CD4-positive, CD25-positive, alpha-beta regulatory T cell (primary cell): Measurements from ENCODE around the gene XPNPEP2. TPM values are rescaled to one million over a fixed set of nuclear protein-coding genes. Genes with fewer than 3 reads are reported as not detected.
A peak's percentile ranks its signal among the peaks of the same experiment; 100 is the strongest.

Experiments
- ATAC-seq, 2 donors: fragments of 150-1000 bp; cut with Tn5 transposase; one replicate each; pipeline ENCODE4 v1.10.0; 2021; ENCODE audit warnings: low read depth in 2 of 2, moderate number of reproducible peaks in 2 of 2, moderate library complexity in 1 of 2
- DNase-seq, 3 donors: peaks; one replicate each; pipeline versions ENCODE4 v3.0.0 to v3.0.0-alpha.2; 2012 to 2022; ENCODE audit warnings: mixed read lengths in 1 of 3
- H3K27ac ChIP-seq: one replicate; pipeline ENCODE4 v1.7.0; 2013; ENCODE audit warnings: mild to moderate bottlenecking, low read length; ENCODE audit not compliant: insufficient read depth, poor library complexity, severe bottlenecking
- H3K27me3 ChIP-seq: one replicate; pipeline ENCODE4 v1.7.0; 2013; ENCODE audit warnings: low read length; ENCODE audit not compliant: control insufficient read depth, insufficient read depth
- H3K36me3 ChIP-seq: one replicate; pipeline ENCODE4 v1.7.0; 2013; ENCODE audit warnings: mild to moderate bottlenecking, low read length, moderate library complexity; ENCODE audit not compliant: control insufficient read depth, insufficient read depth
- H3K4me1 ChIP-seq: 2 replicates; pipeline ENCODE4 v1.7.0; 2013; ENCODE audit warnings: mild to moderate bottlenecking, low read length; ENCODE audit not compliant: insufficient read depth, control insufficient read depth, poor library complexity, severe bottlenecking
- H3K4me3 ChIP-seq: one replicate; pipeline ENCODE4 v1.7.0; 2013; ENCODE audit warnings: low read depth, mild to moderate bottlenecking, low read length, moderate library complexity
- H3K9me3 ChIP-seq, 2 experiments: 1 replicate in 1 of 2; 2 replicates in 1 of 2; pipeline ENCODE4 v1.7.0; 2013; ENCODE audit warnings: low read length in 2 of 2, mild to moderate bottlenecking in 1 of 2, moderate library complexity in 1 of 2; ENCODE audit not compliant: control insufficient read depth in 2 of 2
- H3K27ac Mint-ChIP-seq, 3 donors: one replicate each; pipeline ENCODE4 v1.8.0; 2020 to 2022; ENCODE audit warnings: mild to moderate bottlenecking in 3 of 3, mixed read lengths in 3 of 3, moderate library complexity in 2 of 3
- H3K27me3 Mint-ChIP-seq: one replicate; pipeline ENCODE4 v1.8.0; 2022; ENCODE audit warnings: mild to moderate bottlenecking, mixed read lengths
- H3K36me3 Mint-ChIP-seq: one replicate; pipeline ENCODE4 v1.8.0; 2020; ENCODE audit warnings: mixed read lengths
- H3K4me1 Mint-ChIP-seq, 4 donors: one replicate each; pipeline ENCODE4 v1.8.0; 2020 to 2022; ENCODE audit warnings: mixed read lengths in 4 of 4, mild to moderate bottlenecking in 1 of 4
- H3K4me3 Mint-ChIP-seq, 4 donors: one replicate each; pipeline ENCODE4 v1.8.0; 2020 to 2022; ENCODE audit warnings: mild to moderate bottlenecking in 4 of 4, mixed read lengths in 4 of 4, moderate library complexity in 3 of 4
- H3K9me3 Mint-ChIP-seq, 7 donors: one replicate each; pipeline ENCODE4 v1.8.0; 2020 to 2022; ENCODE audit warnings: mixed read lengths in 7 of 7, mild to moderate bottlenecking in 3 of 7, moderate library complexity in 2 of 7
- polyA plus RNA-seq, 4 donors: library from polyadenylated mRNA; unstranded; fragments of 300-500 nt; fragmentation: Illumina TruSeq; gene quantifications; one replicate each; pipeline ENCODE4 v1.2.3, GENCODE V29; 2021
- total RNA-seq: library from RNA; stranded (reverse); gene quantifications from one replicate; pipeline ENCODE4 v1.2.3, GENCODE V29; 2022

The XPNPEP2 gene
- total and polyA plus RNA-seq, 5 donors from 2014 or later = 0.17 to 0.99 (median 0.63) TPM

GRCh38 chrX:129705988-129706387 is 32.8 kb upstream of the XPNPEP2 start:
- Histone ChIP-seq H3K27me3 (no peaks in the 10 kb centered on the region), H3K27ac (no peak overlapping the region), H3K4me1 (no peaks in the 10 kb centered on the region), H3K36me3 (no peaks in the 10 kb centered on the region), H3K9me3 (peaks cover 0 to 2% of the 10 kb centered on the region in 2 experiments), H3K4me3 (no peak overlapping the region)
- H3K36me3 Mint-ChIP-seq = no peaks in the 10 kb centered on the region
- no peak overlapping the region for H3K4me3 Mint-ChIP-seq
- ATAC-seq = no peak
- no peak for DNase-seq
- peaks cover 4% of the 10 kb centered on the region for H3K27me3 Mint-ChIP-seq
- no peaks in the 10 kb centered on the region for H3K4me1 Mint-ChIP-seq
- no peaks in the 10 kb centered on the region for H3K9me3 Mint-ChIP-seq
- H3K27ac Mint-ChIP-seq = no peak overlapping the region

GRCh38 chrX:129706400-129707072 is 32.2 kb upstream of the XPNPEP2 start:
- H3K9me3 ChIP-seq = peaks cover 0 to 2% of the 10 kb centered on the region in 2 experiments
- H3K4me3 Mint-ChIP-seq = no peak overlapping the region
- ATAC-seq (no peak), DNase-seq (no peak)
- H3K36me3 ChIP-seq = no peaks in the 10 kb centered on the region
- no peak overlapping the region for H3K27ac ChIP-seq
- H3K27ac Mint-ChIP-seq = peak overlapping the region in 1 of 3 donors; percentile 65
- no peaks in the 10 kb centered on the region for H3K4me1 ChIP-seq
- H3K4me1 Mint-ChIP-seq = no peaks in the 10 kb centered on the region
- no peaks in the 10 kb centered on the region for H3K9me3 Mint-ChIP-seq
- no peaks in the 10 kb centered on the region for H3K36me3 Mint-ChIP-seq
- H3K4me3 ChIP-seq = no peak overlapping the region
- no peaks in the 10 kb centered on the region for H3K27me3 ChIP-seq
- H3K27me3 Mint-ChIP-seq = peaks cover 4% of the 10 kb centered on the region

DNA sequence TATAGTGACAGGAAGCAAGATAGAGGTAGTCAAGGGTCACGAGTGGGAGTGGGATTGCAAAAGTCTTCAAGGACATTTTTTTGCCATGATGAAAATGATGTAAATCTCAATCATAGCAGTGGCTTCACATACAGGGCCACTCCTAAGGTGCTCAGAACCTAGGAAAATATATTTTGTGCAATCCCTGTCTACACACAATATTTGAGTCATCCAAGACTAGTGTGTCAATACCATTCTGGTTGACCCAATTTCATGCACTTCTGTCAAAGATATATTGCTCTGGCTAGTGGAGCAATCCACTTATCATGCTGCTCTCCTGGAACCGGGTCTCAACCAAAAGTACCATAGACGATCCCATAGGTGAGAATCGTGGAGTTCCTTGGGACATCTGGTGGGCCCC is 24.2 kb upstream of the XPNPEP2 start:
- DNase-seq (no peak), ATAC-seq (no peak)
- H3K27ac Mint-ChIP-seq = no peak overlapping the region
- H3K27ac ChIP-seq = no peak overlapping the region
- H3K9me3 ChIP-seq = no peaks in the 10 kb centered on the region
- H3K36me3 ChIP-seq = no peaks in the 10 kb centered on the region
- no peak overlapping the region for H3K4me3 ChIP-seq
- H3K27me3 ChIP-seq = no peaks in the 10 kb centered on the region
- H3K27me3 Mint-ChIP-seq = peaks cover 8% of the 10 kb centered on the region
- H3K9me3 Mint-ChIP-seq = no peaks in the 10 kb centered on the region
- H3K4me3 Mint-ChIP-seq = no peak overlapping the region
- no peaks in the 10 kb centered on the region for H3K36me3 Mint-ChIP-seq
- no peaks in the 10 kb centered on the region for H3K4me1 ChIP-seq
- no peaks in the 10 kb centered on the region for H3K4me1 Mint-ChIP-seq

- H3K4me1 ChIP-seq = no peaks in the 10 kb centered on the region
- no peak for DNase-seq
- H3K27me3 Mint-ChIP-seq = peaks cover 4% of the 10 kb centered on the region
- H3K4me3 Mint-ChIP-seq = no peak overlapping the region
- H3K27ac Mint-ChIP-seq = no peak overlapping the region
- no peak overlapping the region for H3K27ac ChIP-seq
- no peaks in the 10 kb centered on the region for H3K27me3 ChIP-seq
- peaks cover 0 to 3% (median under 1%) of the 10 kb centered on the region in 4 donors for H3K4me1 Mint-ChIP-seq
- no peaks in the 10 kb centered on the region for H3K36me3 ChIP-seq
- H3K9me3 ChIP-seq = no peaks in the 10 kb centered on the region
- H3K4me3 ChIP-seq = no peak overlapping the region
- H3K9me3 Mint-ChIP-seq = peaks cover 0 to 1% (median 0%) of the 10 kb centered on the region in 7 donors
- no peak for ATAC-seq
- no peaks in the 10 kb centered on the region for H3K36me3 Mint-ChIP-seq
These were observed 22.3 kb upstream of the XPNPEP2 start for GRCh38 chrX:129716507-129716906.

GRCh38 chrX:129717892-129718291 is 20.9 kb upstream of the XPNPEP2 start:
- no peak for DNase-seq
- no peaks in the 10 kb centered on the region for H3K9me3 ChIP-seq
- H3K27ac Mint-ChIP-seq = no peak overlapping the region
- peaks cover 4% of the 10 kb centered on the region for H3K27me3 Mint-ChIP-seq
- H3K4me1 Mint-ChIP-seq = peaks cover 0 to 9% (median 4%) of the 10 kb centered on the region in 4 donors
- peaks cover 0 to 1% (median 0%) of the 10 kb centered on the region in 7 donors for H3K9me3 Mint-ChIP-seq
- H3K27me3 ChIP-seq = no peaks in the 10 kb centered on the region
- no peak overlapping the region for H3K4me3 ChIP-seq
- no peaks in the 10 kb centered on the region for H3K4me1 ChIP-seq
- no peak overlapping the region for H3K27ac ChIP-seq
- ATAC-seq = no peak
- H3K36me3 ChIP-seq = no peaks in the 10 kb centered on the region
- H3K4me3 Mint-ChIP-seq = no peak overlapping the region
- H3K36me3 Mint-ChIP-seq = no peaks in the 10 kb centered on the region

GRCh38 chrX:129718676-129719075 is 20.1 kb upstream of the XPNPEP2 start:
- Mint-ChIP-seq H3K27ac (no peak overlapping the region), H3K4me1 (peaks cover 0 to 9% (median 4%) of the 10 kb centered on the region in 4 donors), H3K27me3 (peaks cover 4% of the 10 kb centered on the region), H3K36me3 (no peaks in the 10 kb centered on the region), H3K4me3 (no peak overlapping the region), H3K9me3 (peaks cover 0 to 1% (median 0%) of the 10 kb centered on the region in 7 donors)
- Histone ChIP-seq H3K4me1 (no peaks in the 10 kb centered on the region), H3K27ac (no peak overlapping the region), H3K36me3 (no peaks in the 10 kb centered on the region), H3K27me3 (no peaks in the 10 kb centered on the region), H3K4me3 (no peak overlapping the region), H3K9me3 (no peaks in the 10 kb centered on the region)
- DNase-seq (no peak), ATAC-seq (no peak)

DNA sequence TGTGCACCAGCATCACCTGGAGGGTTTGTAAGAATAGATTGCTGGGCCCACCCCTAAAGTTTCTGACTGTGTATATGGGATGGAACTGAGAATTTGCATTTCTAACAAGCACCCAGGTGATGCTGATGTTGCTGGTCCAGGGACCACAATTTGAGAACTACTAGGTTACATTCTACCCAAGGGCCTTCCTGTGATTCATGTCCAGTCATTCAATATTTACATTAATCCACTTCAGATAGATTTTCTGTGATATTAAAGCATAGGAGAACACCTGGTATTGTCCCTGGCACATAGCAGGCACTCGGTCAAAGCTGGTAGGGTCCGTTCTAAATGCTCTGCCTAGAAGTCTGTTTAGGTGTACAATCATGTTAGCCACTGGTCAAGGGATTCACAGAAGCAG is 19.5 kb upstream of the XPNPEP2 start:
- H3K4me1 ChIP-seq = no peaks in the 10 kb centered on the region
- H3K36me3 ChIP-seq = no peaks in the 10 kb centered on the region
- no peak overlapping the region for H3K4me3 Mint-ChIP-seq
- H3K9me3 ChIP-seq = no peaks in the 10 kb centered on the region
- H3K27ac Mint-ChIP-seq = no peak overlapping the region
- H3K27me3 Mint-ChIP-seq = peaks cover 4% of the 10 kb centered on the region
- DNase-seq (no peak), ATAC-seq (no peak)
- peaks cover 0 to 9% (median 5%) of the 10 kb centered on the region in 4 donors for H3K4me1 Mint-ChIP-seq
- H3K9me3 Mint-ChIP-seq = peaks cover 0 to 1% (median 0%) of the 10 kb centered on the region in 7 donors
- no peaks in the 10 kb centered on the region for H3K27me3 ChIP-seq
- H3K27ac ChIP-seq = no peak overlapping the region
- H3K4me3 ChIP-seq = no peak overlapping the region
- H3K36me3 Mint-ChIP-seq = no peaks in the 10 kb centered on the region

- Histone ChIP-seq H3K27me3 (no peaks in the 10 kb centered on the region), H3K27ac (no peak overlapping the region), H3K36me3 (no peaks in the 10 kb centered on the region), H3K4me3 (no peak overlapping the region), H3K4me1 (no peaks in the 10 kb centered on the region), H3K9me3 (no peaks in the 10 kb centered on the region)
- DNase-seq (no peak), ATAC-seq (no peak)
- Mint-ChIP-seq H3K36me3 (no peaks in the 10 kb centered on the region), H3K4me1 (peaks cover 0 to 16% (median 10%) of the 10 kb centered on the region in 4 donors), H3K4me3 (no peak overlapping the region), H3K9me3 (peaks cover 0 to 3% (median 0%) of the 10 kb centered on the region in 7 donors), H3K27me3 (peaks cover 4% of the 10 kb centered on the region), H3K27ac (no peak overlapping the region)
These were observed 18.7 kb upstream of the XPNPEP2 start for GRCh38 chrX:129719931-129720530.
